BLaER1 treated with 17β-estradiol and CSF1 and Interleukin-3, amounts not matched to agents 10 nM and 100 nM (cell line): ENCODE data around the gene SLC15A5.

Experiments
- H3K27ac ChIP-seq, 11 experiments: shearing (Covaris generic); formaldehyde crosslinking; 2 replicates each; pipeline ENCODE4 v1.8.1; 2022
- H3K27me3 ChIP-seq, 11 experiments: shearing (Covaris generic); formaldehyde crosslinking; 2 replicates each; pipeline ENCODE4 v1.8.1; 2022
- H3K36me3 ChIP-seq, 11 experiments: shearing (Covaris generic); formaldehyde crosslinking; 2 replicates each; pipeline ENCODE4 v1.8.1; 2022
- H3K4me1 ChIP-seq, 10 experiments: shearing (Covaris generic); formaldehyde crosslinking; 2 replicates each; pipeline ENCODE4 v1.8.1; 2022
- H3K4me2 ChIP-seq, 11 experiments: shearing (Covaris generic); formaldehyde crosslinking; 2 replicates each; pipeline ENCODE4 v1.8.1; 2022
- H3K4me3 ChIP-seq, 10 experiments: shearing (Covaris generic); formaldehyde crosslinking; 2 replicates each; pipeline ENCODE4 v1.8.1; 2022
- H3K9ac ChIP-seq, 11 experiments: shearing (Covaris generic); formaldehyde crosslinking; 2 replicates each; pipeline ENCODE4 v1.8.1; 2022
- H3K9me3 ChIP-seq, 11 experiments: shearing (Covaris generic); formaldehyde crosslinking; replicated peaks in 1 of 11; 2 replicates each; pipeline ENCODE4 v1.8.1; 2022
- H4K20me1 ChIP-seq, 11 experiments: shearing (Covaris generic); formaldehyde crosslinking; 2 replicates each; pipeline ENCODE4 v1.8.1; 2022
- Cebpa-rat ChIP-seq, 11 experiments: shearing (Covaris generic); IDR thresholded peaks; 2 replicates each; pipeline ENCODE4 v1.8.1; 2022

SLC15A5 gene

DNA sequence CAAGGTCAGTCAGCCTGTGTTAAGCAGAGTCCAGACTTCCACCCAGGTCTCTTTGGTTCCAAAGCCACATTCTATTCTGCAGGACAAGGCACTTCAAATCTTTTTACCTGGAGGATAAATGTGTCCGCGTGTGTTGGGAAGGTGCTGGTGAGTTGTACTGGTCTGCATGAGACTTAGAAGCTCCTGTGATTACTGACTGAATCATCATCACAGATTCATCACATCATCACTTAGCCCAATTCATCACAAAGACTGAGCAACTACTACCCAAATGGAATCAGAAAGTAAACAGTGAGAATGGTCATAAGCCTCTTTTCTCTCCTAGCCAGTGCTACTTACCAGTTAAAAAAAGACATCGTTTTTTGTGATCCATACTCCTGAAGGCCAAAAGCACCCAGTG, 5.3 kb downstream of the SLC15A5 start:
- H3K4me3 ChIP-seq: no peak overlapping the region

DNA sequence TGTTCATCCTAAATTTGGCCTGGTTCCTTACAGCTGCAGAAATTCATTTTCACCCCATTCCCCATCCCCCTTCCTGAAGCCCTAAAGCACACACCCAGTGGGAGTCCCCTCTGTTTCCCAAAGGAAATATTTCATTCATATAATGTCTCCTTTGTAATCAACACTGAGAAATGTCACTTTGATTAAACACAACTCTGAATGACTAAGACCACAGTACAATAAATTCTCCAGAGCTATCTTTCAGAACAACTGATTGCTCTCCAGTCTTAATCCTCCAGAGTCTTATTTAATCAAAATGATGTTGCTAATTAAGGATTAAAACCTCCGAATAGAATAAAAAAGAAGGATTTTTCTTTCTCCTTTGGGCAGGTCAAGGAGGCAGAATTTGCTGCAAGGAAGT, 6.4 kb downstream of the SLC15A5 start:
- Histone ChIP-seq H3K9ac (no peak overlapping the region), H3K4me2 (no peak overlapping the region), H3K27ac (no peak overlapping the region), H3K27me3 (no peaks in the 10 kb centered on the region), H3K36me3 (no peaks in the 10 kb centered on the region), H3K4me3 (no peak overlapping the region), H3K9me3 (no peaks in the 10 kb centered on the region), H4K20me1 (no peaks in the 10 kb centered on the region), H3K4me1 (no peaks in the 10 kb centered on the region)
- TF ChIP-seq Cebpa-rat (IDR thresholded peaks at IDR 0.05): no peak

More for the DNA sequence above, 5.3 kb downstream of the SLC15A5 start:
- no peak for TF ChIP-seq Cebpa-rat (IDR thresholded peaks at IDR 0.05)
- H3K27me3 ChIP-seq: no peaks in the 10 kb centered on the region
- H3K36me3 ChIP-seq: no peaks in the 10 kb centered on the region
- no peak overlapping the region for H3K4me2 ChIP-seq
- no peaks in the 10 kb centered on the region for H3K4me1 ChIP-seq
- H3K9me3 ChIP-seq: no peaks in the 10 kb centered on the region
- H4K20me1 ChIP-seq: no peaks in the 10 kb centered on the region
- H3K9ac ChIP-seq: no peak overlapping the region
- H3K27ac ChIP-seq: no peak overlapping the region

DNA sequence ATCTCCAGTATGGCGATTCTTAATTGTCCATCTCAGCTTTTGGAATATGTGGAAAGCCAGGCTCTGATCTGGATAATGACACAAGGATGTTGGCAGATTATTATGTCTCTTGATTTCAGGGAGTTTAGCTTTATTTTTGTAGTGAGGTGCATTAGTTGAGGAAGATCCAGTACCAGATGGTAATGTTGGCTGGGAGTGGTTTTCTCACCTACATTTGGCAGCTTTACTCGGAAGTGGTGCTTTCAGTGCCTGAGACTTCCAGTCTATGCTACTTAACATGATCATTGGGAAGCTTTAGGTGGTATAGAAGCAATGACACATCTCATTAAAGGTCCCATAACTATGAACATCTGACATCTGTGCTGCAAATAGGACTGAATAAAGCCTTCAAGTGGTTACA, 7.5 kb downstream of the SLC15A5 start:
- no peaks in the 10 kb centered on the region for H4K20me1 ChIP-seq
- no peak overlapping the region for H3K9ac ChIP-seq
- TF ChIP-seq Cebpa-rat (IDR thresholded peaks at IDR 0.05): no peak
- H3K4me3 ChIP-seq: no peak overlapping the region
- H3K27ac ChIP-seq: no peak overlapping the region
- no peaks in the 10 kb centered on the region for H3K36me3 ChIP-seq
- no peaks in the 10 kb centered on the region for H3K4me1 ChIP-seq
- no peaks in the 10 kb centered on the region for H3K27me3 ChIP-seq
- 0 out of 22 replicates have a peak, but pooled peaks cover 0 to 4% (median 0%) of the 10 kb centered on the region in 11 experiments for H3K9me3 ChIP-seq
- H3K4me2 ChIP-seq: no peak overlapping the region

DNA sequence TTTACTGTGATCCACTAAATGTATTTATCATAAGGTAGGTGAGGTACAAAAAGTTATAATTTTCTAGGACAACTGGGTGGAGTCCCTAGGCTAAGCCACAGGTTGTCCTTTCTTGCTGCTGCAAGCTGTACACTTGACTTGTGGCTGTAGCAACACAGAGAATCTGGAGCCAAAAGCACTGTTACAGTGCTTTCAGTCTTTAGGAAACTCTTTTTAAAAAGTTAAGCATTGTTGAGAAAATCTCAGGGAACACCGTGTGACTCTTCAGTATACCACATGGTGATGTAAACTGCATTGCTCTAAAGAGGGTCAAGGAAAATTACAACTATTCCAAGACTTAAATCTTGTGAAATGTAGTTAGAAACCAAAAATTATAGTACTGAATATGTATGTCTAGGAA, 11.4 kb downstream of the SLC15A5 start:
- no peak for TF ChIP-seq Cebpa-rat (IDR thresholded peaks at IDR 0.05)
- no peaks in the 10 kb centered on the region for H3K36me3 ChIP-seq
- no peak overlapping the region for H3K9ac ChIP-seq
- no peaks in the 10 kb centered on the region for H3K27me3 ChIP-seq
- H3K4me2 ChIP-seq: no peak overlapping the region
- H3K4me3 ChIP-seq: no peak overlapping the region
- H4K20me1 ChIP-seq: no peaks in the 10 kb centered on the region
- H3K9me3 ChIP-seq: peaks cover 10 to 27% (median 16%) of the 10 kb centered on the region in 11 experiments
- H3K4me1 ChIP-seq: no peaks in the 10 kb centered on the region
- H3K27ac ChIP-seq: no peak overlapping the region

DNA sequence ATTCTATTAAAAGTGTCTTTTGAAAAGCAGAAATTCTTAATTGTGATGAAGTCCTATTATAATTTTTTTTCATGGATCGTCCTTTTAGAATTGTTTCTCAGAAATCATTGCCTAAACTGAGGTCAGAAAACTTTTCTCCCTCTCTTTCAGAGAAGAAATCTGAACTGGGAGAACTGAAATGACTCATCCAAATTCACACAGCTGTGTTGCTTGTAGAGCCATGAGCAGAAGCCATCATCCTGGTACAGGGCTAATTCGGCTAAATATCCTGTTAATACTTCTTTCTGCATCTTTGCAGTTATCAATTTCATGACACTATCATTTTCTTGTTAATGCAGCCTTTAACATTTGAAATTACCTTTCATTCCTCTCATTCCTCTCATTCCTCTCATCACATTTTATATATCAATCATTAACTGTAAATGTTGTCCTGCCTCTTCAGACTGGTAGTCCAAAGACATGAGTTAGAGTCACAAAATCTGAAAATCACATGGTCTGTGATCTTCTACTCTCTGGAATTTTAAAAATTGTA, 15.5 kb downstream of the SLC15A5 start:
- no peaks in the 10 kb centered on the region for H3K36me3 ChIP-seq
- H3K9ac ChIP-seq: no peak overlapping the region
- no peaks in the 10 kb centered on the region for H4K20me1 ChIP-seq
- H3K27ac ChIP-seq: no peak overlapping the region
- H3K9me3 ChIP-seq: peaks cover 10 to 27% (median 16%) of the 10 kb centered on the region in 11 experiments
- TF ChIP-seq Cebpa-rat (IDR thresholded peaks at IDR 0.05): no peak
- H3K4me2 ChIP-seq: no peak overlapping the region
- H3K4me1 ChIP-seq: no peaks in the 10 kb centered on the region
- H3K4me3 ChIP-seq: no peak overlapping the region
- H3K27me3 ChIP-seq: no peaks in the 10 kb centered on the region

DNA sequence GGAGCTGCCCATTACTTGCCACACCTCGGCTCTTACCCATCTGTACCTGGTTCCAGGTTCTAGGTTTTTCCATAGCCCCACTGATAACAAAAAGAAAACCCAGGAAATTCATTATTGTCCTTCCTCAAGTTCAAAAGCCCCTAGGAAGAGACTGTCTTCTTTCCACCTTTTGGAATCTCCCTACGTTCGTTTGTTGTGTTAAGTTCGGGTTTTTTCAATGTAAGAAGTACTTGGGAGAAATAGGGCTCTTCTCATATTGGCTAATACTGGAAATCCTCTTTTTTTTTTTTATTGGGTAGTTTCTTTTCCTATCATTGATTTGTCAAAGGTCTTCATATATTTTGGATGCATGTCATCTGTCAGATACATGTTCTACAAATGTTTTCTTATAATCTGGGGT, 17.3 kb downstream of the SLC15A5 start:
- H3K9ac ChIP-seq: no peak overlapping the region
- TF ChIP-seq Cebpa-rat (IDR thresholded peaks at IDR 0.05): no peak
- no peak overlapping the region for H3K4me3 ChIP-seq
- no peaks in the 10 kb centered on the region for H4K20me1 ChIP-seq
- H3K9me3 ChIP-seq: peaks cover 10 to 25% (median 16%) of the 10 kb centered on the region in 11 experiments
- no peak overlapping the region for H3K27ac ChIP-seq
- no peaks in the 10 kb centered on the region for H3K27me3 ChIP-seq
- no peaks in the 10 kb centered on the region for H3K36me3 ChIP-seq
- no peaks in the 10 kb centered on the region for H3K4me1 ChIP-seq
- H3K4me2 ChIP-seq: no peak overlapping the region

DNA sequence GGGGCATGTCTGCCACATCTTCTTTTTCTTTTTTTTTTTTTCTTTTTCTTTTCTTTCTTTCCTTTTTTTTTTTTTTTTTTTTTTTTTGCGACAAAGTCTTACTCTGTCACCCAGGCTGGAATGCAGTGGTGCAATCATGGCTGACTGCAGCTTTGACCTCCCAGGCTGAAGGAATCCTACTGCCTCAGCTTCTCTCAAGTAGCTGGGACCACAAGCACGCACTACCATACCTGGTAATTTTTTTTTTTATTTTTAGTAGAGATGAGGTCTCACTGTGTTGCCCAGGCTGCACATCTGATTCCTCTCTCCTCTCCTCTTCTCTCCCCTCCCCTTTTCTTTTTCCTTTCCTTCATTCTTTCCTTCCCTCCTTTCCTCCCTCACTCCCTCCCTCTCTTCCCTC, 18.5 kb downstream of the SLC15A5 start:
- Histone ChIP-seq H3K9me3 (peaks cover 8 to 14% (median 11%) of the 10 kb centered on the region in 11 experiments), H3K9ac (no peak overlapping the region), H3K4me3 (no peak overlapping the region), H3K27ac (no peak overlapping the region), H4K20me1 (no peaks in the 10 kb centered on the region), H3K27me3 (no peaks in the 10 kb centered on the region), H3K4me1 (no peaks in the 10 kb centered on the region), H3K36me3 (no peaks in the 10 kb centered on the region), H3K4me2 (no peak overlapping the region)
- TF ChIP-seq Cebpa-rat (IDR thresholded peaks at IDR 0.05): no peak

DNA sequence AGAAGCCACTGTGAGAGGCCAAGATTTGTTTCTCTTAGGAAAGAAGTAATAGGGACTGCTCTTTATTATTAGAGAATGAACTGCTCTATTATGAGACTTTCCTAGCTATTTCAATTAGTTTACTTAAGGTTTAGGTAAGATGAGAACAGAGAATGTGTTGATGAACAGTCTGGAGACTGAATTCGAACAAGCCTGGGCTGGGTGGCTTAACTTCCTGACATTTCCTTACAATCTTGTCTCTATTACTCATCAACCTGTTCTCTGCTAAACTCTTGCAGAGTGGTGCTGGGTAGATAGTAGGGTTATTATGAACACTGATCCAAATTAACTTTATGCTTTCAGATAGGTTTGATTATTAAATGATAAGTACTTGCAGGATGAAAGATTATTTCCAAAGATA, 31.2 kb downstream of the SLC15A5 start:
- no peak overlapping the region for H3K4me2 ChIP-seq
- H3K36me3 ChIP-seq: no peaks in the 10 kb centered on the region
- no peak for TF ChIP-seq Cebpa-rat (IDR thresholded peaks at IDR 0.05)
- H3K27ac ChIP-seq: no peak overlapping the region
- H3K27me3 ChIP-seq: no peaks in the 10 kb centered on the region
- no peaks in the 10 kb centered on the region for H3K9me3 ChIP-seq
- no peak overlapping the region for H3K9ac ChIP-seq
- no peaks in the 10 kb centered on the region for H3K4me1 ChIP-seq
- no peak overlapping the region for H3K4me3 ChIP-seq
- no peaks in the 10 kb centered on the region for H4K20me1 ChIP-seq

DNA sequence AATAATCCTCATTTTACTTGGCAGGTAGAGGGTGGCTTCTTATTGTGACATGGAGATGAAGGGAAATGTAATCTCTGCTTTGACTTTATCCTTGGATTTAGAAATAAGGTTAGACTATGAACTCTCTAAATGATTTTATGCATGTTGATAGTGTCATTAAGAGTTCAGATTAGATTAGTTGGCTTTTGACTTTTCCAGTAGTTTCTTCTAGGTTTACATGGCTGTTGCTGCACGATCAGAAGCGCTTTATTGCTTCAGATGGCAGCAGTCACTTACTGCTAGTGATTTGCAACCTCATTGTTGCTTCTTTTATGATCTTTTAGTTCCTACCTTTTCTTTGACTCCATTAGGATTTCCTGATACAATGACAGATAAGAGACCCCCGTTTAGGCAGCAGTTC, 32.3 kb downstream of the SLC15A5 start:
- Histone ChIP-seq H3K4me3 (no peak overlapping the region), H4K20me1 (no peaks in the 10 kb centered on the region), H3K4me1 (no peaks in the 10 kb centered on the region), H3K27me3 (no peaks in the 10 kb centered on the region), H3K36me3 (no peaks in the 10 kb centered on the region), H3K9ac (no peak overlapping the region), H3K9me3 (no peaks in the 10 kb centered on the region), H3K27ac (no peak overlapping the region), H3K4me2 (no peak overlapping the region)
- TF ChIP-seq Cebpa-rat (IDR thresholded peaks at IDR 0.05): no peak

DNA sequence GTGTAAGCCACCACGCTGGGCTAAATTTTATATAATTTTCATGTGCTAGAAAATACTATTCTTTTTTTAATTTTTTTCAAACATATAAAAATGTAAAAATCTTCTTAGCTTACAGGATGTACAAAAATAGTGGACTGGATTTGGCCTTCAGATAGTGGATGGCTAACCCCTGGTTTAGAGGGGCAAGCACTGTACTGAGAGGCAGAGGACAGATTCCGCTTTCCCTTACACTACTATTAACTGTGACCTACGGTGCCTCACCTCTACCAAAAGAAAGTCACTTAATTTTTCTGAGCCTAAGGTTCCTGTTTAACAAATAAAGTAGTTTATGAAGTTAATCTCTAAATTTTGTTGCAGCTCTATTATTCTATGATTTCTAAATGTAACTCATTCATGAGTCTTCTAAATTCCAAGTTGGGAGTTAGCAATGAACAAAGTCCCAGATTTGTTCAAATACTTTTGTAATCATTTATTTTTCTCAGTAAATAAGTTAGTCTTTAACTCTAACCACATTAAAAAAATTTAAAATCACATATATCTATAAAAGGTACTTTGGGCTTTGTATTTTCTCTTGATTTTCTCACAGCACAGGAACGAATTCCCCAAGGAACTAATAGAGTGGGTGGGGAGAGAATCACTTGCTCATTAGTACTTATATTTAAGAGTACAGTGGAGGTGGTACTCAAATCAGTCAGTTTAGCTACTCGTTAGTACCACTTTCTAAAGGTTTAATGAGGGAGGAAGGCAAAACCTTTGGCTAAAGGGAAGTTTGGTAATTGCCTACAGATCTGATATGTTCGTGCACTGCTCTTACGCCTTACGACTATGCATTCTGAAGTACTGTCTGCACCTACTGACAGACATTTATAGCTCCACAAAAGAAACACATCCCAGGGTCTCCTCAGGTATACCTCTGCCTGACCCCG, 33.7 kb downstream of the SLC15A5 start:
- H3K27ac ChIP-seq: no peak overlapping the region
- no peak for TF ChIP-seq Cebpa-rat (IDR thresholded peaks at IDR 0.05)
- H3K4me2 ChIP-seq: no peak overlapping the region
- H3K4me1 ChIP-seq: no peaks in the 10 kb centered on the region
- H4K20me1 ChIP-seq: no peaks in the 10 kb centered on the region
- no peak overlapping the region for H3K4me3 ChIP-seq
- no peaks in the 10 kb centered on the region for H3K36me3 ChIP-seq
- no peaks in the 10 kb centered on the region for H3K27me3 ChIP-seq
- no peaks in the 10 kb centered on the region for H3K9me3 ChIP-seq
- H3K9ac ChIP-seq: no peak overlapping the region
